ENCODE results near the gene BABAM2.
A peak's percentile ranks its signal among the peaks of the same experiment; 100 is the strongest.

Gene BABAM2

DNA sequence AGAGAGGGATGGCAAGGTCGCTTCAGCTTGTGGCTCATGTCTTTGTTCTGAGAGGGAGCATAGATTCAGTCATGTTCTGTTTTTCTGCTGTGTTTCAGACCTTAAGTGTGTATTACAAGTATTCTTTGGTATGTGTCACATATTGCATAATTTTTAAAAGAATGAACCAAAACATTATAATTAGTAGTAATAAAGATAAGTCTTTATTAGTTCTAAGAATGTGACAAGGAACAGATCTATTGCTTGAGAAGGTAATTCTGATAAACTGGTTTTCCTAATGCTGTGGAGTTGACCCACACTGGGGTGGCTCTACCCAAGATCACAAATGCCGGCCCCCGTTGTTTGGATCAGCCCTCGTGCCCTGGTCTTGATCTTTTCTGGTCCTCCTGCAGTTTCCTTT lies 377.9 kb downstream of the BABAM2 start:
- H3K27me3 ChIP-seq (replicated peaks in 2 of 5; ENCODE audit: control insufficient read depth in 4 of 5, insufficient read depth in 5 of 5, low read length in 4 of 5), result no peaks in the 10 kb centered on the region
- no peaks in the 10 kb centered on the region for H3K9me3 ChIP-seq (ENCODE audit: control extremely low read depth in 1 of 5, control insufficient read depth in 4 of 5, insufficient read depth in 2 of 5, low read depth in 1 of 5, low read length in 4 of 5)
- no peak overlapping the region for H3K27ac ChIP-seq (ENCODE audit: insufficient read depth in 1 of 2, low read depth in 1 of 2, low read length in 2 of 2, poor library complexity in 1 of 2, severe bottlenecking in 2 of 2)
- ChIA-PET POLR2A (no interaction called here), CTCF (interaction anchor here (1.1 to 1.6 kb wide), 2 partner anchors 11 to 175 kb away, joined by 3 to 4 read pairs; no protein-coding TSS in a partner anchor)
- no peak overlapping the region for H3K4me3 ChIP-seq (ENCODE audit: control insufficient read depth in 1 of 7, extremely low read depth in 1 of 7, insufficient read depth in 4 of 7, low read depth in 2 of 7, low read length in 6 of 7)
- H3K4me1 ChIP-seq (ENCODE audit: control extremely low read depth in 1 of 4, control insufficient read depth in 4 of 4, insufficient read depth in 4 of 4, low read length in 3 of 4), result peaks cover under 1 to 17% (median 7%) of the 10 kb centered on the region in 4 experiments
- 100% methylated on average over 1 of the region's 4 CpGs for WGBS (ENCODE audit: insufficient coverage)
- no peak for DNase-seq
- H3K36me3 ChIP-seq (ENCODE audit: control insufficient read depth in 4 of 4, insufficient read depth in 4 of 4, low read length in 3 of 4), result peaks cover 0 to 2% (median 0%) of the 10 kb centered on the region in 4 experiments

DNA sequence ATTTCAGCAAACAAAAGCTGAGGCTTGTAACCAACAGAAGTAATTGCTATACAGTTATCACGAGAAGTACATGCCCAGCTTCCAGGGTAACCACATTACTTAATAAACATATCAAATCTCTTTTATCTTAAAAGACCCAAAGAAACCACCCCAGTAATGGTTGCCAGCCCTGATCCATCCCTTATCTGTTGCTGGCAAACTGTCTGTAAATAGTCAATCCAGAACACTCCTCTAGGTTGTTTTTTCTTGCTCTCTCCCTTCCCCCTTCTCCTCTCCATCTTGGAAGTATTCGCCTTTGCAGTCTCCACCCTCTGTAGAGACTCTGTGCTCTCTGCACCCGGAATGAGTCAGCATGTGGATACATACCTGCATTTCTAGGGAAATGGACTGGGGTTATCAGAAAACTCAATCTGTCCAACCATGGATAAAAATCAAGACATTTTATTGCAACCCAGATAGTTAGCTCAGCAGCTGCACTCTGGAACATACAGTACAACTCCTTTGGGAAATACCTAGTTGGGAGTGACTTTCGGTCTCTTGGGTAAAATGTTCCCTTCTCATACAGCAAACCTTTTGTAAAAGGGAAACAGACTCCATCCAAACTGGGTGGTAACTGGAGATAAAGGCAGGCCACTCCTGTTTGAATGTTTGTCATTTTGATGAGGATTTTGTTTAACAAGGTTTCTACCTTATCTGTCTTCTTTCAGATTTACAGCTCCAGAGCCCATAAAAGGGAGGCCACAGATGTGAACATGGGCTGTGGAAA lies 378.7 kb downstream of the BABAM2 start:
- Histone ChIP-seq H3K27ac (ENCODE audit: insufficient read depth in 1 of 2, low read depth in 1 of 2, low read length in 2 of 2, poor library complexity in 1 of 2, severe bottlenecking in 2 of 2) (no peak overlapping the region), H3K9me3 (ENCODE audit: control extremely low read depth in 1 of 5, control insufficient read depth in 4 of 5, insufficient read depth in 2 of 5, low read depth in 1 of 5, low read length in 4 of 5) (no peaks in the 10 kb centered on the region), H3K4me3 (ENCODE audit: control insufficient read depth in 1 of 7, extremely low read depth in 1 of 7, insufficient read depth in 4 of 7, low read depth in 2 of 7, low read length in 6 of 7) (no peak overlapping the region), H3K4me1 (ENCODE audit: control extremely low read depth in 1 of 4, control insufficient read depth in 4 of 4, insufficient read depth in 4 of 4, low read length in 3 of 4) (peaks cover 3 to 17% (median 7%) of the 10 kb centered on the region in 4 experiments), H3K27me3 (replicated peaks in 2 of 5; ENCODE audit: control insufficient read depth in 4 of 5, insufficient read depth in 5 of 5, low read length in 4 of 5) (no peaks in the 10 kb centered on the region), H3K36me3 (ENCODE audit: control insufficient read depth in 4 of 4, insufficient read depth in 4 of 4, low read length in 3 of 4) (no peaks in the 10 kb centered on the region)
- ChIA-PET POLR2A (no interaction called here), CTCF (interaction anchor here (1.0 to 1.6 kb wide), 3 partner anchors 8 to 174 kb away, joined by 3 to 4 read pairs (median 3); no protein-coding TSS in a partner anchor)
- peak; percentile 36 to 76 (median 64) for DNase-seq
- 71% methylated on average over 3 of the region's 4 CpGs for WGBS (ENCODE audit: insufficient coverage)

DNA sequence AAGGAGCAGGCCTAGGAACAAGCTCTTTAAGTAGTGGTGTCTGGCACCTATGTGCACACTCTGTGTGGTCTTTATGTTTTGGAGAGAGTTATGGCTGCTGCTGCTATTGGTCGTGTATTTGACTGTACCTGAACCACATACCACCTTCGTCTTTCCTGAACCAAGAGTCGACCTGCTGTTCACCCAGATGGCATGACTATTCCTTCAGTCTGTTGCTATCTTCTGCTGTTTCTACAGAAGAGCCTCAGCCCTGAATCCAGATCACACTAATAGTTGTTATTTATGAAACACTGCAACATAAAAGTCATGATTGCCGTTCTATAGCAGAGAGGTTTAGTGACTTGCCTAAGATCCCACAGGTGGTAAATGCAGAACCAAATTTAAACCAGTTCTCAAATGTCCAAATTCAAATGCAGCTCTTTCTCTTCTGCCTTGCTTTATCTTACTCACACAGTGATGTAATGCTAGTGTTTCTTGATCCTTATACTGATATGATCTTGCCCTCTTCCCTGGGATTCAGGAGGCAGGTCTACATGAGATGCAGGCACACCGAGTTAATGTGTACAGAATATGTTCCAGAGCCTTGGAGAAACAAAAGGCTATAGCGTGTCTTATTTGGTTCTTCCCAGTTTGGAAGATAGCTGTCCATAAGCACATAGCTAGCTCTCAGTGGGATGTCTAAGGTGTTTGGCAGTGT lies 380.1 kb downstream of the BABAM2 start:
- POLR2A ChIA-PET, result no interaction called here
- Histone ChIP-seq H3K4me3 (ENCODE audit: control insufficient read depth in 1 of 7, extremely low read depth in 1 of 7, insufficient read depth in 4 of 7, low read depth in 2 of 7, low read length in 6 of 7) (no peak overlapping the region), H3K27me3 (replicated peaks in 2 of 5; ENCODE audit: control insufficient read depth in 4 of 5, insufficient read depth in 5 of 5, low read length in 4 of 5) (no peaks in the 10 kb centered on the region), H3K9me3 (ENCODE audit: control extremely low read depth in 1 of 5, control insufficient read depth in 4 of 5, insufficient read depth in 2 of 5, low read depth in 1 of 5, low read length in 4 of 5) (no peaks in the 10 kb centered on the region), H3K27ac (ENCODE audit: insufficient read depth in 1 of 2, low read depth in 1 of 2, low read length in 2 of 2, poor library complexity in 1 of 2, severe bottlenecking in 2 of 2) (no peak overlapping the region), H3K4me1 (ENCODE audit: control extremely low read depth in 1 of 4, control insufficient read depth in 4 of 4, insufficient read depth in 4 of 4, low read length in 3 of 4) (peaks cover 3 to 23% (median 11%) of the 10 kb centered on the region in 4 experiments), H3K36me3 (ENCODE audit: control insufficient read depth in 4 of 4, insufficient read depth in 4 of 4, low read length in 3 of 4) (no peaks in the 10 kb centered on the region)
- no peak for DNase-seq
- WGBS (ENCODE audit: insufficient coverage), result 100% methylated on average over 3 of the region's 6 CpGs
- CTCF ChIA-PET, result no interaction called here

DNA sequence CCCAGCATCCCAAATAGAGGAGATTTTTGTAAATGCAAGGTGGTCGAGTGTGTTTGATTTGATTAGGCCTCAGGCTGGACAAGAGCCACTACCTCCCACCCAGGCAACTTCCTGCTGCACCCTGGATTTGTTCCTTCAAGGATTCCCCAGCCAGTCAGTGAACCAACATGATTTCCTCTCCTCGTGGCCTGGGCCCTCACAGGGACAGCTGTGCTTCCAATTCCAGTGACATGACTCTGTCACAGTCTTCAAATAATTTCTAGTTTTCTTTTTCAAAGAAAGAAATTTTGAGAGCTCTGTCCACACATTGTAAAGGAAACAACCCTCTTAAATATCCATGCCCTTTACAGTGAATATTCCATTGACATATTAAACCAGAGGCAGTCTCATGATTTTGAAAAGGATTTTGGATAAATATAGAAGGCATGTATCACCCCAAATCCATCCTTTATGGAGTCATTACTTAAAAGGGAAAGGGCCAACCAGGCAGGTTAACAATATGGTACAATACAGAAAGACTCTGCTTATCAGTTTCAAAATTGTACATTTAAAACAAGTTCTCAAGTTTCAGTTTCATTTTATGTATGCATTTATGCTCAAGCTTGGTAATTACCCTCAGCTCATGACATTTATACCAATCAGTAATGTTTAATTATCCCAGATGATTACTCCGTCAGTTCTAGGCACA lies 380.8 kb downstream of the BABAM2 start:
- ChIA-PET CTCF (no interaction called here), POLR2A (no interaction called here)
- Histone ChIP-seq H3K27ac (ENCODE audit: insufficient read depth in 1 of 2, low read depth in 1 of 2, low read length in 2 of 2, poor library complexity in 1 of 2, severe bottlenecking in 2 of 2) (no peak overlapping the region), H3K9me3 (ENCODE audit: control extremely low read depth in 1 of 5, control insufficient read depth in 4 of 5, insufficient read depth in 2 of 5, low read depth in 1 of 5, low read length in 4 of 5) (no peaks in the 10 kb centered on the region), H3K4me3 (ENCODE audit: control insufficient read depth in 1 of 7, extremely low read depth in 1 of 7, insufficient read depth in 4 of 7, low read depth in 2 of 7, low read length in 6 of 7) (no peak overlapping the region), H3K27me3 (replicated peaks in 2 of 5; ENCODE audit: control insufficient read depth in 4 of 5, insufficient read depth in 5 of 5, low read length in 4 of 5) (no peaks in the 10 kb centered on the region), H3K4me1 (ENCODE audit: control extremely low read depth in 1 of 4, control insufficient read depth in 4 of 4, insufficient read depth in 4 of 4, low read length in 3 of 4) (peaks cover 3 to 23% (median 11%) of the 10 kb centered on the region in 4 experiments), H3K36me3 (ENCODE audit: control insufficient read depth in 4 of 4, insufficient read depth in 4 of 4, low read length in 3 of 4) (no peaks in the 10 kb centered on the region)
- no peak for DNase-seq
- 61% methylated on average over 2 of the region's 3 CpGs for WGBS (ENCODE audit: insufficient coverage)

DNA sequence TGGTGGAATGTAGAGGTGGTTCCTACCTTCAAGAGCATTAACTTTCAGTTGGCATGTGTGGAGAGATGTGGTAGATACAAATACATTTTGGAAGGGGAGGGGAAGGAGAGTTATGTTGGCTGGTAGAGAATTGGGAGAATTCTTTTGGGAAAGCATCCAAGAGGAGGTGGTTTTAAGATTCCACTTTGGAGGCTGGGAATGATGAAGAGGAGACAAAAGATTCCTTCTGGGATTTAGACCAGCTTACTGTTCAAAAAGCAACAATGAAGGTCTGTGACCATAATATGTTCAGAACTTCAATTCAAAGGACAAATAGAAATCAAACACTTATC lies 381.4 kb downstream of the BABAM2 start:
- Histone ChIP-seq H3K27me3 (replicated peaks in 2 of 5; ENCODE audit: control insufficient read depth in 4 of 5, insufficient read depth in 5 of 5, low read length in 4 of 5) (no peaks in the 10 kb centered on the region), H3K27ac (ENCODE audit: insufficient read depth in 1 of 2, low read depth in 1 of 2, low read length in 2 of 2, poor library complexity in 1 of 2, severe bottlenecking in 2 of 2) (no peak overlapping the region), H3K4me1 (ENCODE audit: control extremely low read depth in 1 of 4, control insufficient read depth in 4 of 4, insufficient read depth in 4 of 4, low read length in 3 of 4) (peaks cover 3 to 23% (median 11%) of the 10 kb centered on the region in 4 experiments), H3K9me3 (ENCODE audit: control extremely low read depth in 1 of 5, control insufficient read depth in 4 of 5, insufficient read depth in 2 of 5, low read depth in 1 of 5, low read length in 4 of 5) (no peaks in the 10 kb centered on the region), H3K36me3 (ENCODE audit: control insufficient read depth in 4 of 4, insufficient read depth in 4 of 4, low read length in 3 of 4) (no peaks in the 10 kb centered on the region), H3K4me3 (ENCODE audit: control insufficient read depth in 1 of 7, extremely low read depth in 1 of 7, insufficient read depth in 4 of 7, low read depth in 2 of 7, low read length in 6 of 7) (no peak overlapping the region)
- CTCF ChIA-PET, result interaction anchor here (1.1 kb wide), 1 partner anchor 110 kb away, joined by 3 read pairs; no protein-coding TSS in a partner anchor
- no peak for DNase-seq
- POLR2A ChIA-PET, result interaction anchor here (0.6 kb wide), 1 partner anchor 458 kb away, joined by 4 read pairs; no protein-coding TSS in a partner anchor

DNA sequence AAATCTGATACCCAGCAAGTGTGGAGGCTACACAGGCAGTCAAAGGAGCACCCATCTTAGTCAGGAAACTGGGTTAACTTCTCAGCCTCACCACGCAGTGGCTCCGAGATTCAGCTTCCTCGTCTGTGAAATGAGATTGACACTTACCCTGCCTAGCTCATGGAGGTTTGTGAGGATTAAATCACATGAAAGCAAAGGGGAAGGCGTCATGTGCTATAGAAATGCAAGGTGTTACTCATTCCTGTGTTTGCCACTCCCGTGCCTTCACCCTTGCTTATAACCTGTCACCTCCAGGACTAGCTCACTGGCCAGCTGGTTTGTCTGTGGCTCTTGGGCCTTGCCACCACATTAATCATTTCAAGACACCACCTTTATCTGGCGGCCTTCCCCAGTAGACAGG lies 383.2 kb downstream of the BABAM2 start:
- peaks cover 3 to 14% (median 8%) of the 10 kb centered on the region in 4 experiments for H3K4me1 ChIP-seq (ENCODE audit: control extremely low read depth in 1 of 4, control insufficient read depth in 4 of 4, insufficient read depth in 4 of 4, low read length in 3 of 4)
- WGBS (ENCODE audit: insufficient coverage), result 58% methylated on average over 5 of the region's 6 CpGs
- CTCF ChIA-PET, result interaction anchor here (1.0 to 1.3 kb wide), 2 partner anchors 8 to 117 kb away, joined by 4 to 5 read pairs; no protein-coding TSS in a partner anchor
- POLR2A ChIA-PET, result interaction anchor here (0.8 kb wide), 1 partner anchor 253 kb away, joined by 3 read pairs; no protein-coding TSS in a partner anchor
- no peaks in the 10 kb centered on the region for H3K27me3 ChIP-seq (replicated peaks in 2 of 5; ENCODE audit: control insufficient read depth in 4 of 5, insufficient read depth in 5 of 5, low read length in 4 of 5)
- no peaks in the 10 kb centered on the region for H3K9me3 ChIP-seq (ENCODE audit: control extremely low read depth in 1 of 5, control insufficient read depth in 4 of 5, insufficient read depth in 2 of 5, low read depth in 1 of 5, low read length in 4 of 5)
- no peak overlapping the region for H3K27ac ChIP-seq (ENCODE audit: insufficient read depth in 1 of 2, low read depth in 1 of 2, low read length in 2 of 2, poor library complexity in 1 of 2, severe bottlenecking in 2 of 2)
- H3K36me3 ChIP-seq (ENCODE audit: control insufficient read depth in 4 of 4, insufficient read depth in 4 of 4, low read length in 3 of 4), result no peaks in the 10 kb centered on the region
- peak in 2 of 3 donors; percentile 41 to 58 for DNase-seq
- H3K4me3 ChIP-seq (ENCODE audit: control insufficient read depth in 1 of 7, extremely low read depth in 1 of 7, insufficient read depth in 4 of 7, low read depth in 2 of 7, low read length in 6 of 7), result no peak overlapping the region

Measured in common myeloid progenitor, CD34-positive (primary cell).